HT-29 (cell line): ENCODE results near the gene LTV1. TPM values are rescaled to one million over a fixed set of nuclear protein-coding genes. Genes with fewer than 3 reads are reported as not detected.
"Not testable (repeated sequence)": the region's sequence is repeated elsewhere in the genome, so short reads cannot be mapped to it uniquely, and the experiment has no call there.

Source experiments
- DNase-seq: peaks from one replicate; pipeline ENCODE4 v3.0.0-alpha.2; 2015; ENCODE audit warnings: low spot score
- total RNA-seq: library from RNA; depleted of rRNA; stranded (reverse); fragments of >200 nt; shearing (Covaris generic); gene quantifications from 2 replicates; pipeline ENCODE4 v1.2.3, GENCODE V29; 2014

The LTV1 gene
- total RNA-seq, 1 experiment from 2014 or later, result 11.8 TPM

GRCh38 chr6:143842461-143842901 lies 657 bp upstream of the LTV1 start:
- no peak for DNase-seq

DNA sequence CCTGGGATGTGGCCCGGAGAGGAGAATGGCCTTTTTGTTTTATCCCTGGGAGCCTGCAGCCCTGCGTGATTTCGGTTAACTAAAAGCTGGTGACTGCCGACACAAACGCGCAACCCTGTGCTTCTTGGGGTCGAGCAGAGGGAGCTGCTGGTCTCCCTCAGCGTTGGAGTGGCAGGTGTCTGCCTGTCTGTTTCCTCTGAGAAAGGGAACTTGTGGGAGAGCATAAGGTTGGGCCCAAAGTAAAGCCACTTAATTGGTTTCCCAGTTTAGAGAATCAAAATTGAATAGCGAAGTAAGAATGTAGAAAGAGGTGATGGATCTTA lies 500 bp downstream of the LTV1 start:
- peak; percentile 24 for DNase-seq

DNA sequence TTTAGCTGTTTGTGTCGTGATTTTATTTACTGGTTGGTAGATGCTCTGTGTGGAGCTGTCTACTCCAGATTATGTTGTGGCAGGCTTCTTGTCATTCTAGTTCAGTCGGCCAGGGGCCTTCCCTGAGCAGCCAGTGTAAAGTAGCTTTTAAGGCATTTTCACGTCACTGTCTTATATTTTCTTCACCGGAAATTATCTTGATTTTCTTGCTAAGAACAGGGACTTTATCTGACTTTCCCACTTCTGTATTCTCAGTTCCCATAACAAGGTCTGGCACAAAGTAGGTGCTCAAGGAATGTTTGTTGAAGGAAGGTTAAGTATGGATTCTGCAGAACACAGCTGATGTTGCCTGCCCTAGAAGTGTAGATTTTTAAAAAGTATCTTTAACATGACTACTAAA lies 868 bp downstream of the LTV1 start:
- no peak for DNase-seq

DNA sequence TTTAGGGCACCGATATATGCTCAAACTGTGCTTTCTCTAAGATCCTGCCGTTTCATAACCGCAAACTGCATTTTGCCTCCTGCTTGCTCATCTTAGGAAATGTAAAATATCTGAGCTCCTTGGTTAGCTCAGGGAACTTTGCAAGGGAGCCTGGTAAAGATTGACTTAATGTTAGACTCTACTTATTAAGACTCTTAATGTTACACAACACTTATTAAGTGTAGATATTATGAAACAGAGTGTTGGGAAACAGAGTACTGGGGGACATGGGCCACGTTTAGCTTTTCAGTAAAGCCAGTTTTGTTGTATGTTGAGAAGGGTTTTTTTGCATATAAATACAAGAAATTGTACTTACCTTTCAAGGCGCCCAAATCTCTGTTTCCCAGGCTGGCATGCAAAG lies 1.9 kb downstream of the LTV1 start:
- DNase-seq, result no peak

DNA sequence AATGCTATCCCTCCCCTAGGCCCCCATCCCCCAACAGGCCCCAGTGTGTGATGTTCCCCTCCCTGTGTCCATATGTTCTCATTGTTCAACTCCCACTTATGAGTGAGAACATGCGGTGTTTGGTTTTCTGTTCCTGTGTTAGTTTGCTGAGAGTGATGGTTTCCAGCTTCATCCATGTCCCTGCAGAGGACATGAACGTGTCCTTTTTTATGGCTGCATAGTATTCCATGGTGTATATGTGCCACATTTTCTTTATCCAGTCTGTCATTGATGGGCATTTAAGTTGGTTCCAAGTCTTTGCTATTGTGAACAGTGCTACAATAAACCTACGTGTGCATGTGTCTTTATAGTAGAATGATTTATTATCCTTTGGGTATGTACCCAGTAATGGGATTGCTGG lies 8.6 kb downstream of the LTV1 start:
- DNase-seq, result not testable (repeated sequence)

DNA sequence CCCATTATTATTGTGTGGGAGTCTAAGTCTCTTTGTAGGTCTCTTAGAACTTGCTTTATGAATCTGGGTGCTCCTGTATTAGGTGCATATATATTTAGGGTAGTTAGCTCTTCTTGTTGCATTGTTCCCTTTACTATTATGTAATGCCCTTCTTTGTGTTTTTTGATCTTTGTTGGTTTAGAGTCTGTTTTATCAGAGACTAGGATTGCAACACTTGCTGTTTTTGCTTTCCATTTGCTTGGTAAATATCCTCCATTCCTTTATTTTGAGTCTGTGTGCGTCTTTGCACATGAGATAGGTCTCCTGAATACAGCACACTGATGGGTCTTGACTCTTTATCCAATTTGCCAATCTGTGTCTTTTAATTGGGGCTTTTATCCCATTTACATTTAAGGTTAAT lies 11.9 kb downstream of the LTV1 start:
- not testable (repeated sequence) for DNase-seq

- not testable (repeated sequence) for DNase-seq
Observed at GRCh38 chr6:143856762-143857161, 13.6 kb downstream of the LTV1 start.

- no peak for DNase-seq
Observed at GRCh38 chr6:143857651-143858050, 14.5 kb downstream of the LTV1 start.

DNA sequence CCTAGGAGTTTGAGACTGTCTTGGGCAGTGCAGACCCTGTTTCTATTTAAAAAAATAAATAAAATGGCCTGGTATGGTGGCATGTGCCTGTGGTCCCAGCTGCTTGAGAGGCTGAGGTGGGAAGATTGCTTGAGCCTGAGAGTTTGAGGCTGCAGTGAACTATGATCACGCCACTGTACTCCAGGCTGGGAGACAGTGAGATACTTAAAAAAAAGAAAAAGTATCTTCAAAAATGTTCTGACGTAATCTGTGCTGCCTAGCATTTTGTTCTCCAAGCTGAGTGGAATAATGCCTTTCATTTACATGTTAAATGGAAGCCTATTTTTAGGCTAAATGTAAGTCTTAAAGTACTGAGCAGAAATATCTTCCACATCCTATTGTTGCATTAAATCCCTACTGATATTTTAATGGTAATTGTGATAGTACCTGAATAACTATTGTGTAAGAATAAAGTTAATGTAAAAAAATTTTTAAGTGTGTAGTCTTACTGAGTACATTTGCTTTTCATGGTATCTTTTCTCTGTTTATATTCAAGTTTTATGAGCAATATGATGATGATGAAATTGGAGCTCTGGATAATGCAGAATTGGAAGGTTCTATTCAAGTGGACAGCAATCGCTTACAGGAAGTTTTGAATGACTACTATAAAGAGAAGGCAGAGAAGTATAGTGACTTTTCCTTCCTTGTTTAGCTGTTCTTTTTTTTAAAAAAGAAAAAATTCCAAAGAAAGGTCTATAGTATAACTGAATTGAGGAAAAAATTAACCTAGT lies 16.9 kb downstream of the LTV1 start:
- no peak for DNase-seq

GRCh38 chr6:143863771-143864170 lies 20.6 kb downstream of the LTV1 start:
- DNase-seq, result no peak

GRCh38 chr6:143864234-143864633 lies 21.1 kb downstream of the LTV1 start, which contains the start of gene ZC2HC1B:
Gene ZC2HC1B (plus strand): TSS chr6:143864474. CDS start chr6:143864540, 66 bp downstream.
- no peak for DNase-seq

DNA sequence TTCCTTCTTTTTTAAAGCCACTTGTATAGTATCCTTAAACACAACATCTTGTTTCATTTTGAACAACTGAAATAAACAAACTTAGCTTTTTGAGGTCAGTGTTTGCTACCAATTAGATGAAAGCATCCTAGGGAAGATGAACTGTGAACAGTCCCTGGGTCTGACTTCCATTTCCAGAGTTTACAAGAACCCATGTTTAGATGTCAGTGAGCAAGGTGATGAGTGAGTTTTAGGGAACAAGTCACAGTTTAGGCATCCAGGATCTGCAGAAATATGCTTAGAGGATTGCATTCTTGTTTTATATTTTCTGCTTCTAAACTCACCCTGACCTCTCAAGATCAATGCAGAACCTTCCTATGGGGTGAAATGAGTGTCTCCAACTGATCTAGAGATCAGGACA lies 24.1 kb downstream of the LTV1 start:
- no peak for DNase-seq

GRCh38 chr6:143868808-143869207 lies 25.7 kb downstream of the LTV1 start:
- not testable (repeated sequence) for DNase-seq

DNA sequence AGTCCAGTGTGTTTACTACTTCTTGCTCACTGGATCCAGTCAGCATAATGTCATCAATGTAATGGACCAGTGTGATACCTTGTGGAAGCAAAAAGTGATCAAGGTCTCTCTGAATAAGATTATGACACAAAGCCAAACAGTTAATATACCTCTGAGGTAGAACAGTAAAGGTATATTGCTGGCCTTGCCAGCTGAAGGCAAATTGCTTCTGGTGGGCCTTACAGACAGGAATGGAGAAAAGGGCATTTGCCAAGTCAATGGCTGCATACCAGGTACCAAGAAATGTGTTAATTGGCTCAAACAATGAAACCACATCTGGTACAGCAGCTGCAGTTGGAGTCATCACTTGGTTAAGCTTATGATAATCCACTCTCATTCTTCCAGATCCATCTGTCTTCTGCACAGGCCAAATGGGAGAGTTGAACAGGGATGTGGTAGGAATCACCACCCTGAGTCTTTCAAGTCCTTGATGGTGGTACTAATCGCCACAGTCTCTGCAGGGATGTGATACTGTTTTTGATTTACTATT lies 28.1 kb downstream of the LTV1 start:
- DNase-seq, result not testable (repeated sequence)

GRCh38 chr6:143872201-143872600 lies 29.1 kb downstream of the LTV1 start:
- DNase-seq, result no peak

GRCh38 chr6:143873600-143873999 lies 30.5 kb downstream of the LTV1 start:
- not testable (repeated sequence) for DNase-seq

- DNase-seq, result not testable (repeated sequence)
Observed at GRCh38 chr6:143874503-143874902, 31.4 kb downstream of the LTV1 start.

DNA sequence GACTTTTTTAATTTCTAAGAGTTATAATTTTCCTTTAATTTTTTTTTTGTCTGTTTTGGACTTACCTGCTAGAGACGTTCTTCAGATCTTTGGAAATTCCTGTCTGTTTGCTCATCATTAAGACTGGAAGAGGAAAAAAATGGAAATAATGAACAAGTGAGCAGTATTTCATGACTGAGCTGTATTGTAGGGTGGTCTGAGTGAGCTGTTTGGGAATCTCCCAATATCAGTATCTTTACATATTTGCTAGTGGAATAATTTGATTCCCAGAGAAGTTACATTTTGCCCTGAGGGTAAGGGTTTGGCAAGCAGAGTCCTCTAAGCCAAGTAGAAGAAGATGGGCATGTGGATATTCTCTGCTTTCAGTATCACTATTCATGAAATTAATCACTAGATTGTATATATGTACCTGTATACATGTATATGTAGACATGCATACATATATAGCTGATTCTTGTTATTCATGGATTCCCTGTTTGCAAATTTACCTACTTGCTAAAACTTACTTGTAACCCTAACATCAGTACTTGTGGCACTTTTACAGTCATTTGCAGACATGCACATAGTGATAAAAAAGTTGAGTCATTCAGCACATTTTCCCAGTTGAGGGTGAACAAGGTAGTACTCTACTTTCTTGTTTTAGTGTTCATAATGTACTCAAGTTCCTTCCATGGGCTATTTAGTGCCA lies 34.6 kb downstream of the LTV1 start:
- no peak for DNase-seq

GRCh38 chr6:143878272-143878760 lies 35.2 kb downstream of the LTV1 start:
- DNase-seq, result peak; percentile 33

DNA sequence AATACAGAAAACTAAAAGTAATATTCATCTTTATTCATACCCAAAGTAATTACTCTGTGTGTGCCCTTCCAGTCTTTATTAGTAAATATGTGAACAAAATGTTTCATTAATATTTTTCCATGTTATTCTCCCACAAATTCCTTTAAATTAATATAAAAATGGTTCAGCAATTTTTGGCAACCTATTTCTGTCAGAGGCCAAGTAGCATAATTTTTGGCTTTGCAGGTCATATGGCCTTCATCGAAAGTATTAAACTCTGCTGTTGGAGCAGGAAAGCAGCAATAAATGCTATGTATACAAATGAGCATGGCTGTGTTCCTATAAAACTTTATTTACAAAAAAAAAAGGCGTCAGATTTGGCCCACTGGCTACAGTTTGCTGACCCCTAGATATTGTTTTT lies 37.3 kb downstream of the LTV1 start:
- DNase-seq, result no peak

DNA sequence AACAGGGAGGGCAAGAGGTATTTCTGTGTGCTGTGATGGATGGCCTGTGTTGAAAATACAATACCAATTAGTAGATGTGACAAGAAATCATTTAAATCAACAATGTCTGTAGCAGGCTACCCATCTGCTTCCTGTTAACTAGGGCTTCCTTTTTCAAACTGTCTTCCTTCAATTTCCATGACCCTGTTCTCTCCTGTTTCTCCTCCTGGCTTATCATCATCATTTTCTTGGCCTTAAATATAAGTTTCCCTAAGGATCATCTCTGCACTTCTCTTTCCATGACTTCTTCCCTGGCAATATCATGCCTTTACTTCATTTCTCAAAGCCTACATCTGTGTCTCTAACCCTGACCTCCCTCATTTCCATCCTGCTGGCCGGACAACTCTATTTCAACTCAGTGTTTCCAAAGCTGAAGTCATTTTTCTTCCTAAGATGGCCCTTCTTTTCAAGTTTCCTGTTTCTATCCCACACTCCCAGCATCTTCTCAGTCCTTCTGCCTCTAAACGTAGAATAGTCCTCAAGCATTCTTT lies 39.3 kb downstream of the LTV1 start:
- no peak for DNase-seq

GRCh38 chr6:143884216-143884900 lies 41.2 kb downstream of the LTV1 start:
- DNase-seq, result no peak
